Testis (tissue), 3 donors: ENCODE measurements around the gene KRT14. TPM values are rescaled to one million over a fixed set of nuclear protein-coding genes. Genes with fewer than 3 reads are reported as not detected.

Experiments
- DNase-seq: peaks from one replicate; pipeline ENCODE4 v3.0.0-alpha.2; 2019
- H3K27ac ChIP-seq, 2 donors: fragments of 200-600 bp; sonication (generic); one replicate each; pipeline ENCODE4 v1.5.1; 2019
- H3K27me3 ChIP-seq: fragments of 200-600 bp; sonication (generic); one replicate; pipeline ENCODE4 v1.5.1; 2019
- H3K36me3 ChIP-seq: fragments of 200-600 bp; sonication (generic); one replicate; pipeline ENCODE4 v1.5.1; 2017; ENCODE audit warnings: low read depth; ENCODE audit errors: missing control alignments
- H3K4me1 ChIP-seq: fragments of 200-600 bp; sonication (generic); one replicate; pipeline ENCODE4 v1.5.1; 2019
- H3K4me3 ChIP-seq, 2 donors: fragments of 200-600 bp; sonication (generic); one replicate each; pipeline ENCODE4 v1.5.1; 2017 to 2019
- H3K9me3 ChIP-seq: fragments of 200-600 bp; sonication (generic); one replicate; pipeline ENCODE4 v1.5.1; 2017
- POLR2A ChIP-seq: fragments of 450-650 bp; IDR thresholded peaks from one replicate; pipeline ENCODE4 v1.6.1; 2017; ENCODE audit warnings: antibody characterized with exemption, mild to moderate bottlenecking, moderate library complexity
- WGBS, 2 donors: methylation state at CpG; one replicate each; pipeline ENCODE4 v1.1.5; 2018; 5-methylcytosine and 5-hydroxymethylcytosine counted together
- intact Hi-C: fragments of 100-400 bp; cut with DNase I; formaldehyde crosslinking; loops from one replicate; pipeline ENCODE4 v1.15.1; 2023; ENCODE audit warnings: low total_unique reads
- polyA plus RNA-seq: library from polyadenylated mRNA; stranded (reverse); fragments of 350-450 nt; fragmentation: Illumina TruSeq; extraction: RNeasy Lipid Tissue Mini Kit (QIAGEN cat#74804); gene quantifications from one replicate; pipeline ENCODE4 v1.2.3, GENCODE V29; 2014; ENCODE audit warnings: low read depth, low replicate concordance; ENCODE audit not compliant: insufficient read depth
- total RNA-seq, 2 donors: library from RNA; depleted of rRNA; stranded (reverse); fragments of >200 nt; gene quantifications; one replicate each; pipeline ENCODE4 v1.2.3, GENCODE V29; 2016
- TF ChIP-seq, protein P1 (sequence below), 3 experiments: fragments of 450-650 bp in 2 of 3; fragments of 200-600 bp in 1 of 3; sonication (generic) in 1 of 3; IDR thresholded peaks; one replicate each; pipeline ENCODE4 v1.5.1; 2016 to 2019; ENCODE audit warnings: antibody characterized with exemption in 3 of 3, mild to moderate bottlenecking in 2 of 3, moderate library complexity in 1 of 3

KRT14 gene
- total and polyA plus RNA-seq, 3 donors from 2014 or later, result 0.24 to 0.37 TPM; not detected in 1

GRCh38 chr17:41632482-41633105 lies 45.9 kb upstream of the KRT14 start:
- no peak for DNase-seq
- Histone ChIP-seq H3K9me3 (no peaks in the 10 kb centered on the region), H3K27ac (no peak overlapping the region), H3K36me3 (no peaks in the 10 kb centered on the region), H3K4me3 (no peak overlapping the region), H3K27me3 (no peaks in the 10 kb centered on the region), H3K4me1 (peaks cover 24% of the 10 kb centered on the region)
- WGBS, 2 donors, result 73 to 74% methylated on average over 5 of the region's 5 CpGs
- TF ChIP-seq, protein P1, sequence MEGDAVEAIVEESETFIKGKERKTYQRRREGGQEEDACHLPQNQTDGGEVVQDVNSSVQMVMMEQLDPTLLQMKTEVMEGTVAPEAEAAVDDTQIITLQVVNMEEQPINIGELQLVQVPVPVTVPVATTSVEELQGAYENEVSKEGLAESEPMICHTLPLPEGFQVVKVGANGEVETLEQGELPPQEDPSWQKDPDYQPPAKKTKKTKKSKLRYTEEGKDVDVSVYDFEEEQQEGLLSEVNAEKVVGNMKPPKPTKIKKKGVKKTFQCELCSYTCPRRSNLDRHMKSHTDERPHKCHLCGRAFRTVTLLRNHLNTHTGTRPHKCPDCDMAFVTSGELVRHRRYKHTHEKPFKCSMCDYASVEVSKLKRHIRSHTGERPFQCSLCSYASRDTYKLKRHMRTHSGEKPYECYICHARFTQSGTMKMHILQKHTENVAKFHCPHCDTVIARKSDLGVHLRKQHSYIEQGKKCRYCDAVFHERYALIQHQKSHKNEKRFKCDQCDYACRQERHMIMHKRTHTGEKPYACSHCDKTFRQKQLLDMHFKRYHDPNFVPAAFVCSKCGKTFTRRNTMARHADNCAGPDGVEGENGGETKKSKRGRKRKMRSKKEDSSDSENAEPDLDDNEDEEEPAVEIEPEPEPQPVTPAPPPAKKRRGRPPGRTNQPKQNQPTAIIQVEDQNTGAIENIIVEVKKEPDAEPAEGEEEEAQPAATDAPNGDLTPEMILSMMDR (IDR thresholded peaks at IDR 0.05), result no peak
- TF ChIP-seq POLR2A, result no peak
- intact Hi-C loops, result no loop called here

- H3K4me1 ChIP-seq, result peaks cover 22% of the 10 kb centered on the region
- no peaks in the 10 kb centered on the region for H3K36me3 ChIP-seq
- no peak overlapping the region for H3K27ac ChIP-seq
- no peak for DNase-seq
- intact Hi-C loops, result no loop called here
- H3K4me3 ChIP-seq, result no peak overlapping the region
- no peak for TF ChIP-seq POLR2A
- TF ChIP-seq, protein P1 (IDR thresholded peaks at IDR 0.05), result no peak
- H3K27me3 ChIP-seq, result no peaks in the 10 kb centered on the region
- WGBS, 2 donors, result 87 to 90% methylated on average over 15 of the region's 15 CpGs
- H3K9me3 ChIP-seq, result no peaks in the 10 kb centered on the region
Observed at GRCh38 chr17:41631898-41632285, 45.2 kb upstream of the KRT14 start.

DNA sequence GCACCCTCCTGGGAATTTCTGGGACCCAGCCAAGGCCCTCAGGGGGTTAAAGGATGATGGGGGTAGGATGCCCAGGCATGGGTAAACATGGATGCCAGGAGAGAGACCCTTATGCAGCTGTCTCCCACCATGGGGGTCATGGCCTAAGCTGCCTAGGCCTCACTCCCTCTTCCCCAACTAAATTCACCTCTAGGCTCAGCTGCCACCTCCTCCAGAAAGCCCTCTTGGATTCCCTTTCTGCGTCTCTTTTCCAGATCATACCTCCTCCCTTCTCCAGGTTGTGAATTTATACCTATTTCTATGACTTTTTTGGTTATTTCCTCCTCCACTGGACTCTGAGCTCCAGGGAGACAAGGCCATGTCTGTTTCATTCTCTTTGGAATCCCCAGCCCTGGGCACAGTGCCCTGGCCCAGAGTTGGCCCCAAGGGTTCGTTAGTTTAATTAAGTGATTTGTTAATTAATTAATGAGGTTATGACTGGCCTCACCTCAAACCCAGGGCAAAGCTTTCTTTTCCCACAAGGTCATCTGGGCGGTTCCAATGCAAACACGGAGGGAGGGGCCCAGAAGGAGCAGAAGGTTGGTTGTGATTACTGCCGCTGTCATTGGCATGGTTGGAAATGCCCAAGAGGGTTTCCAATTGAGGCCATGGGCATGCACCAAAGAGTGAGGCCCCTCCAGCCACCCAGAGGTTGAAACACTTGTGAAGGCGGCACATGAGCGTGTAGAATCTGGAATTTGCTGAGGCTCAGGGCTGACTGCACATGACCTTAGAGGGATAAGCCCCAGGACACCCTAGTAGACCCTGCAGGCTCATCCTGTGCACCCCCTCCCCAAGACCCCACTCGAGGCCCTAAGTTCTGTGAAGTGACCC lies 44.6 kb upstream of the KRT14 start:
- Histone ChIP-seq H3K27ac (no peak overlapping the region), H3K36me3 (no peaks in the 10 kb centered on the region), H3K9me3 (no peaks in the 10 kb centered on the region), H3K27me3 (no peaks in the 10 kb centered on the region), H3K4me3 (no peak overlapping the region), H3K4me1 (peaks cover 17% of the 10 kb centered on the region)
- 85 to 94% methylated on average over 7 to 8 of the region's 8 CpGs for WGBS, 2 donors
- no peak for TF ChIP-seq POLR2A
- TF ChIP-seq, protein P1 (IDR thresholded peaks at IDR 0.05), result no peak
- intact Hi-C loops, result no loop called here
- no peak for DNase-seq

- no peak for DNase-seq
- H3K4me3 ChIP-seq, result no peak overlapping the region
- intact Hi-C loops, result no loop called here
- H3K4me1 ChIP-seq, result peaks cover 6% of the 10 kb centered on the region
- H3K27me3 ChIP-seq, result no peaks in the 10 kb centered on the region
- no peak overlapping the region for H3K27ac ChIP-seq
- H3K36me3 ChIP-seq, result no peaks in the 10 kb centered on the region
- no peaks in the 10 kb centered on the region for H3K9me3 ChIP-seq
- WGBS, 2 donors, result 69 to 73% methylated on average over 13 of the region's 13 CpGs
- TF ChIP-seq POLR2A, result no peak
- TF ChIP-seq, protein P1 (IDR thresholded peaks at IDR 0.05), result no peak
Observed at GRCh38 chr17:41629826-41630670, 43.4 kb upstream of the KRT14 start.
